HG03378 (cell line): ENCODE measurements around the gene NUDCD2.
"Not testable (repeated sequence)": the region's sequence is repeated elsewhere in the genome, so short reads cannot be mapped to it uniquely, and the experiment has no call there.

ENCODE experiments used
- ATAC-seq: cut with Tn5 transposase; IDR thresholded peaks from one replicate; pipeline ENCODE4 v1.9.1; 2021; ENCODE audit warnings: mild to moderate bottlenecking, moderate library complexity; ENCODE audit not compliant: unreplicated experiment

Gene NUDCD2

GRCh38 chr5:163473635-163474243 lies 13.8 kb upstream of the NUDCD2 start:
- peak; percentile 94 for ATAC-seq

DNA sequence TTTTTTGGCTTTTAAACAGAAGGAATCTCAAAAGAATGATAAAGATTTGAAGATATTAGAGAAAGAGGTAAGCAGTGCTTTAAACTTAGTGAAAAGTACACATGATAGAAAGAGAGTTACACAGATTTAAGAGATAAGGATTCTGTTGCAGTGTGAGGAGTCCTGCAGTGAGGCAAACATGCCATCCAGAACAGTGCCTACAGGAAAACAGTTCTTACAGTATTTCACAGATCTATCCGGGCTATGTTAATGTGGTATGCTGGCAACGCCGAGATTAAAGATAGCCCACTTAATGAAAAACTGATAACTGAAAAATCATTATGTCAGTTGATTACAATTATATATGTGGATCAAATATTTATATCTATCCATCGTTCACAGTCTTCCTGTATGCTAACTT lies 7.8 kb upstream of the NUDCD2 start:
- no peak for ATAC-seq

- no peak for ATAC-seq
Observed at GRCh38 chr5:163463063-163463435, 3.1 kb upstream of the NUDCD2 start.

DNA sequence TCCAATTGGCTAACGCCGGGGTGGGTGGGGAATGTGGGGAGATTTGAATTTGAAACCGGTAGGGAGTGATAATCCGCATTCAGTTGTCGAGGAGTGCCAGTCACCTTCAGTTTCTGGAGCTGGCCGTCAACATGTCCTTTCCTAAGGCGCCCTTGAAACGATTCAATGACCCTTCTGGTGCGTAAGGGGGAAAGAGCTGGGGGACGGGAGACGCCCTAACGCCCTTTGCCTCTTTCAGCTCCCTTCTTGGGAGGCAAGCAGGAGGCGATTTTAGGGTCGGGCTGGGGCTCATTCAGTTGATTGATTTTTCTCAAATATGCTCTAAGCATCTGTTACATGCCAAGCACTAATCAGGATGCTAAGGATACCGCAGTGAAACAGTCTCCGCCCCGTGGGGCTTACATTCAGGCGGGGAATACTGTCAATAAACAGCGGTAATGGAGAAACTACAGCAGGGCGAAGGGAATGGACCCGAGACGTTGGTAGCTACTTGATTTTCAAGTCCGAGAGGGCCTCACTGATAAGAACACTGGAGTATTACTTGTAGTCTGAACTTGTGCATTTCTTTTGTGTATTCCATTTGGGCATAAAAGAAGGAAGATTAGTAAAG lies 765 bp upstream of the NUDCD2 start, which contains the start of gene HMMR:
Gene HMMR, plus strand, starts transcription at position 71 of the 610 bp plus-strand sequence. Its CDS starts 61 bp downstream, at position 132.
- ATAC-seq, result no peak

GRCh38 chr5:163459462-163459818 lies 462 bp downstream of the NUDCD2 start:
- peak; percentile 0 for ATAC-seq

DNA sequence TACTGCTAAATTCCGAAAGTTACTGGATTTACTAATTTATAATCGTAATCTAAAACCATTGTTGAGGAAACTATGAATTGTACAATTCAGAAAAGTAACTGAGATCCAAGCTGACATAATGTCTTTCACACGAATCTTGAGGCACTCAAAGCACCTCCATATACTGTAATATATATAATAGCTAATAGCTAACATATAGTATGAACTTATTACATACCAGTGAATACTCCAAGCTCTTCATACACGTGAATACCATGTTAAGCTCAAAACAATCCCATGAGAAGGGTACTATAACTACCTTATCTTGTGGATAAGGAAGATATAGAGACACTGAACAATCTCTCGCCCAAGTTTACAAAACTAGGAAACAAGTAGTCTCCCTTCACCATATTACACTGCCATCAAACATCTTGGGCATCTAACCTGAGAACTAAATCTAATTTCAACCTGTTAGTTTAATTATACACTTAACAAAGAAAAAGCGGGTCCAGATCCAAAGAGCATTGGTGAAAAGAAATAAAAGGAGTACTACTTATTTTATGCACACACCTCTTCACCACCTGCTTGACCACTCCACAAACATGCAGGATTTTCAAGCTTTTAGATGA lies 1.0 kb downstream of the NUDCD2 start:
- no peak for ATAC-seq

DNA sequence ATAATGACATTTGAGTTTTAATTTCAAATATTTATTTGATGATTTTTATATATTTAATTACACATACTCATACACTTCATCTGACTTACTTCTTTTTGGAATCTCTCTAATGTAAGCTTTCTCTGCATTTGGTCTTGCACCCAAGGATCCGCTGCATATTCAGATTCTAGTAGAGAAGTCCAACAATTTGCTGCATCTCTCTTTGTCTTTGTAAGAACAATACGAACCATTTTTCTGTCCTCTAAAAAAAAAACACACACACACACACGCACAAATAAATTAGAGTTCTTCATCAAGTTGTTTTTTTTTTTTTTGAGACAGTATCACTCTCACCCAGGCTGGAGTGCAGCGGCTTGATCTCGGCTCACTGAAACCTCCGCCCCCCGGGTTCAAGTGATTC lies 3.1 kb downstream of the NUDCD2 start:
- ATAC-seq, result no peak

- ATAC-seq, result no peak
Observed at GRCh38 chr5:163456029-163456589, 3.8 kb downstream of the NUDCD2 start.

- not testable (repeated sequence) for ATAC-seq
Observed at GRCh38 chr5:163455406-163455805, 4.5 kb downstream of the NUDCD2 start.

DNA sequence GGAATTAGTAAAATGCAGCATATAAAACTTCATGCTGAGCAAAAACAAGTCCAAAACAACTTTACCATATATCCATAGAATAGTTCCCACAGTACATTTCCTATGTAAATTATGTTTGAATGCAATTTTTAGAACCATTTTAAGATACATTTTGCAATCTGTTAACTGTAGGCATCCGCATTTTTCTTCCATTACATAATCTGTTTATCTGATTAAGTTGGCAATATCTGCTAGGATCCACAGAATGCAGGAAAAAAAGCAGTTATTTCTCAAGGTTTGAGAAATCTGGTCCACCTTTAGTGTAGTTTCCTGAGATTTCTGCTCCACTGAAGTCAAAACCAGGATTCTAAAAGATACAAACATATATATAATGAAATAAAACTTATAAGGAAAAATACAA lies 6.2 kb downstream of the NUDCD2 start:
- ATAC-seq, result no peak

- no peak for ATAC-seq
Observed at GRCh38 chr5:163451489-163451888, 8.4 kb downstream of the NUDCD2 start.

GRCh38 chr5:163448491-163448890 lies 11.4 kb downstream of the NUDCD2 start:
- no peak for ATAC-seq

DNA sequence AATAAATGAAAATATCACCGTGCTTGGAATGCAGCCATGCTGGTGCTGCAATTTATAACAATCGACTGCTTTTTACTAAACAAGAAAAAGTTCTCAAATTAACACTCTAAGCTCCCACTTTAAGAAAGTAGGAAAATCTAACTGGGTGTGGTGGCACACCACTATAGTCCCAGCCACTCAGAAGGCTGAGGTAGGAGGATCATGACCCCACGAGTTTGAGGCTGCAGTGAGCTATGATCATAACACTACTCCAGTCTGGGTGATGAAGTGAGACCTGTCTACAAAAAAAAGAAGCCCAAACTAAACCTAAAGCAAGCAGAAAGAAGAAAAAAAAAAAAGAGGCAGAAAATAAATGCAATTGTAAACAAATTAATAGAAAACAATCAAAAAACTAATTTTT lies 12.0 kb downstream of the NUDCD2 start:
- ATAC-seq, result no peak

DNA sequence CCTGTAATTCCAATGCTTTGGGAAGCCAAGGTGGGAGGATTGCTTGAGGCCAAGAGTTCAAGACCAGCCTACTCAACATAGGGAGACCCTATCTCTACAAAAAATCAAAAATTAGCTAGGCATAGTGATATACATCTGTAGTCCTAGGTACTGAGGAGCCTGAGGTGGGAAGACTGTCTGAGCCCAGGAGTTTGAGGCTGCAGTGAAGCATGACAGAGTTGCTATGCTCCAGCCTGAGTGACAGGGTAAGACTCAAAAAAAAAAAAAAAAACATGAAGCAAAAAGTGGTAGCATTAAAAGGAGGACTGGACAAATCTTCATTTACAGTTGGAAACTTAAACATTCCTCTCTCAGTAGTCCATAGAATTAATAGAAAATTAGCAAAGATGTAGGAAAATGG lies 12.7 kb downstream of the NUDCD2 start:
- no peak for ATAC-seq

DNA sequence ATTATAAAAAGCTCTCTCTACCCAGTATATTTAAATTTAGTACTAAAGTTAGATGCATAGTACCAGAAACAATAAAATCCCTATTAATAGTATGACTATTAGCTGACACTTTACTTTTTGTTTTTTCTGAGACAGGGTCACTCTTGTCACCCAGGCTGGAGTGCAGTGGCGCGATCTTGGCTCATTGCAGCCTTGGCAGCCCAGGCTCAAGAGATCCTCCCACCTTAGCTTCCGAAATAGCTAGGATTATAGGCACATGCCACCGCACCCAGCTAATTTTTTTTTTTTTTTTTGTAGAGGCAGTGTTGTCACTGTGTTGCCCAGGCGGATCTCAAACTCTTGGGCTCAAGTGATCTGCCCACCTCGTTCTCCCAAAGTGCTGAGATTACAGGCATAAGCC lies 14.6 kb downstream of the NUDCD2 start:
- no peak for ATAC-seq

- ATAC-seq, result no peak
Observed at GRCh38 chr5:163444526-163444925, 15.4 kb downstream of the NUDCD2 start.

- no peak for ATAC-seq
Observed at GRCh38 chr5:163440954-163441353, 18.9 kb downstream of the NUDCD2 start.

DNA sequence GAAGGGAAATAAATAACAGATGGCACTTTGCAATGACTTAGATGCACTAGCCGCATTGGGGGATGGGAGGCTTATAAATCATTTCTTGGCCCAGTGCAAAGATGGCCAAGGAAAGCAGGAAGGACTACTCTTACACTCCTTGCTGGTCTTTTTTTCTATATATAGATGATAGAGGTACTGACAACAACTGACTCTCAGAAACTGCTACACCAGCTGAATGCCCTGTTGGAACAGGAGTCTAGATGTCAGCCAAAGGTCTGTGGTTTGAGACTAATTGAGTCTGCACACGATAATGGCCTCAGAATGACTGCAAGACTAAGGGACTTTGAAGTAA lies 20.8 kb downstream of the NUDCD2 start:
- ATAC-seq, result no peak

DNA sequence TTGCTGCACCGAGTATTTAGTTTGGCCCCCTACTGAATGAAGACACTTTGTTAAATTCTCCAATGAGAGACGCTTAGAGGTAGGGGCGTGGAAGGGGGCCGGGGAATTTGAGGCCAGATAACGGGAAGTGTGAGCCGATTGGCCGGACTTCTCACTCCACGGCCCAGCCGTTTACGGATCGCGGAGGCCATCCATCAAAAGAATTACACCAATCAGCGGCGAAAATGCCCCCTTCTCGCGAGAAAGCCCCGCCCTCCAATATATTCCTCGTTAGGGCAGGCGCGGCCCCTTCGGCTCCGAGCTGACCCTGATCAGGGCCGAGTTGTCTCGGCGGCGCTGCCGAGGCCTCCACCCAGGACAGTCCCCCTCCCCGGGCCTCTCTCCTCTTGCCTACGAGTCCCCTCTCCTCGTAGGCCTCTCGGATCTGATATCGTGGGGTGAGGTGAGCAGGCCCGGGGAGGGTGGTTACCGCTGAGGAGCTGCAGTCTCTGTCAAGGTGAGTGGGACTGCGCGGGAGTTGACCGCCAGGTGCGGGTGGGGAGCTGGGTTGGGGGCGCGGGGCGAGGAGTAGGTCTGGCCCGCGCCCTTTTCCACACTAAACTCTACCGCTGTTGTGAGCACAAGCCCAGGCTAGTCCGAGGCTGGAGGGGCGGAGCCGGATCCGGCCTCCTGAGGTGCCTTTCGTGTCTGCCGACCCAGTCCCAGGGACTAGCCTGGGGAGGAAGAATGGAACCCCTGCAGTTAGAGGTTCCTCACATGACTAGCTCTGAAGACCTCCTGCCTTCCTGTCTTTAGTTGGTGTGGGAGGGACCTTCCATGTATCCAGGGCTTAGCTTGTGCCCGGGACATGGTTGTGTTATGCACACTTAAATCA lies 22.4 kb downstream of the NUDCD2 start, which contains the start of gene CCNG1:
Gene CCNG1, plus strand, starts transcription at position 287 of the 874 bp plus-strand sequence. CDS start 1,662 bp downstream, outside the sequence.
- ATAC-seq, result peak; percentile 96

GRCh38 chr5:163437011-163437308 lies 22.9 kb downstream of the NUDCD2 start:
- ATAC-seq, result no peak

GRCh38 chr5:163436515-163436914 lies 23.4 kb downstream of the NUDCD2 start:
- no peak for ATAC-seq
